CD14-positive monocyte (primary cell): Measurements from ENCODE around the gene LLGL2. TPM values are rescaled to one million over a fixed set of nuclear protein-coding genes. Genes with fewer than 3 reads are reported as not detected.

ENCODE experiments used
- DNase-seq, 3 donors: peaks; one replicate each; pipeline ENCODE4 v3.0.0-alpha.2; 2011 to 2022
- H2AFZ ChIP-seq: 2 replicates; pipeline ENCODE4 v1.6.0; 2012; ENCODE audit warnings: mild to moderate bottlenecking, low read depth, low read length, inconsistent platforms; ENCODE audit not compliant: insufficient read depth, poor library complexity, severe bottlenecking
- H3K27ac ChIP-seq, 2 donors: 1 replicate in 1 of 2; 2 replicates in 1 of 2; pipeline ENCODE4 v1.5.1; 2012 to 2013; ENCODE audit warnings: low read length in 2 of 2, control low read depth in 1 of 2, inconsistent platforms in 1 of 2, low read depth in 1 of 2, mild to moderate bottlenecking in 1 of 2
- H3K27me3 ChIP-seq, 2 donors: one replicate each; pipeline versions ENCODE4 v1.6.0 to v1.6.1; 2011 to 2013; ENCODE audit warnings: low read length in 2 of 2; ENCODE audit not compliant: control insufficient read depth in 2 of 2, insufficient read depth in 2 of 2
- H3K36me3 ChIP-seq, 2 donors: replicated peaks in 1 of 2; 1 replicate in 1 of 2; 2 replicates in 1 of 2; pipeline versions ENCODE4 v1.5.1 to v1.6.1; 2012 to 2013; ENCODE audit warnings: low read length in 2 of 2, control low read depth in 1 of 2, inconsistent platforms in 1 of 2, mild to moderate bottlenecking in 1 of 2; ENCODE audit not compliant: insufficient read depth in 2 of 2, control insufficient read depth in 1 of 2
- H3K4me1 ChIP-seq, 2 donors: 1 replicate in 1 of 2; 2 replicates in 1 of 2; pipeline versions ENCODE4 v1.5.1 to v1.6.1; 2012 to 2013; ENCODE audit warnings: low read length in 2 of 2, control low read depth in 1 of 2, inconsistent platforms in 1 of 2, mild to moderate bottlenecking in 1 of 2, moderate library complexity in 1 of 2; ENCODE audit not compliant: insufficient read depth in 2 of 2, control insufficient read depth in 1 of 2
- H3K4me2 ChIP-seq: replicated peaks from 2 replicates; pipeline ENCODE3; 2012; ENCODE audit warnings: low read length, moderate library complexity, mild to moderate bottlenecking; ENCODE audit not compliant: poor library complexity, severe bottlenecking; ENCODE audit errors: extremely low read depth
- H3K4me3 ChIP-seq, 3 experiments: fragments of 200-600 bp in 1 of 3; sonication (generic) in 1 of 3; replicated peaks in 1 of 3; 1 replicate in 2 of 3; 2 replicates in 1 of 3; pipeline ENCODE4 v1.5.1; 2011 to 2013; ENCODE audit warnings: low read length in 3 of 3, mild to moderate bottlenecking in 3 of 3, control low read depth in 2 of 3, low read depth in 2 of 3, inconsistent platforms in 1 of 3, moderate library complexity in 1 of 3
- H3K79me2 ChIP-seq: 2 replicates; pipeline ENCODE4 v1.6.0; 2012; ENCODE audit warnings: mild to moderate bottlenecking, control low read depth, inconsistent platforms, low read length, moderate library complexity; ENCODE audit not compliant: insufficient read depth
- H3K9ac ChIP-seq: 2 replicates; pipeline ENCODE4 v1.6.0; 2017; ENCODE audit warnings: low read length, mild to moderate bottlenecking; ENCODE audit not compliant: insufficient read depth, poor library complexity, severe bottlenecking
- H3K9me3 ChIP-seq, 2 donors: replicated peaks in 1 of 2; 1 replicate in 1 of 2; 2 replicates in 1 of 2; pipeline versions ENCODE4 v1.5.1 to v1.6.1; 2012 to 2013; ENCODE audit warnings: low read length in 2 of 2, control low read depth in 1 of 2; ENCODE audit not compliant: control insufficient read depth in 1 of 2, insufficient read depth in 1 of 2
- H4K20me1 ChIP-seq: 2 replicates; pipeline ENCODE4 v1.6.0; 2012; ENCODE audit warnings: mild to moderate bottlenecking, low read length, control low read depth, moderate library complexity; ENCODE audit not compliant: insufficient read depth
- H3K27ac Mint-ChIP-seq, 7 donors: one replicate each; pipeline ENCODE4 v1.8.0; 2020; ENCODE audit warnings: mild to moderate bottlenecking in 7 of 7, mixed read lengths in 7 of 7, moderate library complexity in 6 of 7, inconsistent platforms in 2 of 7
- H3K27me3 Mint-ChIP-seq, 3 donors: one replicate each; pipeline ENCODE4 v1.8.0; 2021 to 2022; ENCODE audit warnings: low read depth in 3 of 3, mild to moderate bottlenecking in 3 of 3, mixed read lengths in 3 of 3, moderate library complexity in 3 of 3, inconsistent platforms in 1 of 3
- H3K36me3 Mint-ChIP-seq, 2 donors: one replicate each; pipeline ENCODE4 v1.8.0; 2020; ENCODE audit warnings: mixed read lengths in 2 of 2, inconsistent platforms in 1 of 2, mild to moderate bottlenecking in 1 of 2
- H3K4me1 Mint-ChIP-seq: one replicate; pipeline ENCODE4 v1.8.0; 2020; ENCODE audit warnings: mild to moderate bottlenecking, mixed read lengths
- H3K4me3 Mint-ChIP-seq, 2 donors: one replicate each; pipeline ENCODE4 v1.8.0; 2020; ENCODE audit warnings: mild to moderate bottlenecking in 2 of 2, mixed read lengths in 2 of 2, moderate library complexity in 1 of 2
- H3K9me3 Mint-ChIP-seq, 7 donors: one replicate each; pipeline ENCODE4 v1.8.0; 2020 to 2022; ENCODE audit warnings: mixed read lengths in 7 of 7, mild to moderate bottlenecking in 6 of 7, moderate library complexity in 6 of 7, inconsistent platforms in 2 of 7
- CTCF ChIP-seq: fragments of 200-600 bp; IDR thresholded peaks from one replicate; pipeline ENCODE4 v1.8.0; 2022; ENCODE audit warnings: antibody characterized with exemption, mild to moderate bottlenecking
- WGBS: methylation state at CpG from one replicate; pipeline ENCODE4 v1.1.5; 2013; ENCODE audit warnings: missing lambda C conversion rate; ENCODE audit not compliant: insufficient coverage; 5-methylcytosine and 5-hydroxymethylcytosine counted together
- intact Hi-C, 2 donors: fragments of 100-400 bp; cut with micrococcal nuclease; formaldehyde crosslinking; loops; one replicate each; pipeline versions ENCODE4 v1.15.0 to v1.15.1; 2023
- polyA plus RNA-seq, 3 donors: library from polyadenylated mRNA; depleted of rRNA in 1 of 3; unstranded in 2 of 3; stranded (reverse) in 1 of 3; fragments of 300-500 nt in 2 of 3; fragments of >200 nt in 1 of 3; fragmentation: Illumina TruSeq in 2 of 3; gene quantifications; 1 replicate in 2 of 3; 2 replicates in 1 of 3; pipeline ENCODE4 v1.2.3, GENCODE V29; 2012 to 2021

Gene LLGL2
- polyA plus RNA-seq, 3 donors = 4.8 to 7.5 (median 5.5) TPM

GRCh38 chr17:75555679-75556153 lies 30.2 kb downstream of the LLGL2 start:
- Histone ChIP-seq H2AFZ (no peak overlapping the region), H3K4me2 (no peak overlapping the region), H3K4me3 (no peak overlapping the region), H3K9me3 (no peaks in the 10 kb centered on the region), H3K4me1 (no peaks in the 10 kb centered on the region), H3K9ac (no peak overlapping the region), H4K20me1 (no peaks in the 10 kb centered on the region), H3K79me2 (no peaks in the 10 kb centered on the region), H3K36me3 (no peaks in the 10 kb centered on the region), H3K27me3 (no peaks in the 10 kb centered on the region), H3K27ac (no peak overlapping the region)
- H3K9me3 Mint-ChIP-seq = peaks cover 0 to 6% (median 0%) of the 10 kb centered on the region in 7 donors
- WGBS = 98% methylated on average over 12 of the region's 21 CpGs
- no peak for DNase-seq
- no peak for TF ChIP-seq CTCF
- intact Hi-C loops = no loop called here
- H3K36me3 Mint-ChIP-seq = no peaks in the 10 kb centered on the region
- no peaks in the 10 kb centered on the region for H3K4me1 Mint-ChIP-seq
- no peak overlapping the region for H3K4me3 Mint-ChIP-seq
- peaks cover 0 to 2% (median 0%) of the 10 kb centered on the region in 3 donors for H3K27me3 Mint-ChIP-seq
- H3K27ac Mint-ChIP-seq = no peak overlapping the region

- Histone ChIP-seq H3K4me3 (no peak overlapping the region), H3K9me3 (no peaks in the 10 kb centered on the region), H3K4me2 (no peak overlapping the region), H3K79me2 (no peaks in the 10 kb centered on the region), H3K27ac (no peak overlapping the region), H4K20me1 (no peaks in the 10 kb centered on the region), H3K27me3 (no peaks in the 10 kb centered on the region), H3K9ac (no peak overlapping the region), H3K4me1 (no peaks in the 10 kb centered on the region), H3K36me3 (no peaks in the 10 kb centered on the region), H2AFZ (no peak overlapping the region)
- intact Hi-C loops = no loop called here
- H3K4me3 Mint-ChIP-seq = no peak overlapping the region
- no peak overlapping the region for H3K27ac Mint-ChIP-seq
- H3K4me1 Mint-ChIP-seq = no peaks in the 10 kb centered on the region
- 95% methylated on average over 9 of the region's 15 CpGs for WGBS
- no peak for TF ChIP-seq CTCF
- no peaks in the 10 kb centered on the region for H3K36me3 Mint-ChIP-seq
- DNase-seq = no peak
- peaks cover 0 to 6% (median 0%) of the 10 kb centered on the region in 7 donors for H3K9me3 Mint-ChIP-seq
- peaks cover 0 to 5% (median 0%) of the 10 kb centered on the region in 3 donors for H3K27me3 Mint-ChIP-seq
Measured at GRCh38 chr17:75557075-75557851, 31.8 kb downstream of the LLGL2 start.
